ENCODE results near the gene ZAR1L.

Gene ZAR1L

GRCh38 chr13:32255724-32256109, 59.4 kb downstream of the ZAR1L start:
- ATAC-seq (no peak), DNase-seq (no peak)

DNA sequence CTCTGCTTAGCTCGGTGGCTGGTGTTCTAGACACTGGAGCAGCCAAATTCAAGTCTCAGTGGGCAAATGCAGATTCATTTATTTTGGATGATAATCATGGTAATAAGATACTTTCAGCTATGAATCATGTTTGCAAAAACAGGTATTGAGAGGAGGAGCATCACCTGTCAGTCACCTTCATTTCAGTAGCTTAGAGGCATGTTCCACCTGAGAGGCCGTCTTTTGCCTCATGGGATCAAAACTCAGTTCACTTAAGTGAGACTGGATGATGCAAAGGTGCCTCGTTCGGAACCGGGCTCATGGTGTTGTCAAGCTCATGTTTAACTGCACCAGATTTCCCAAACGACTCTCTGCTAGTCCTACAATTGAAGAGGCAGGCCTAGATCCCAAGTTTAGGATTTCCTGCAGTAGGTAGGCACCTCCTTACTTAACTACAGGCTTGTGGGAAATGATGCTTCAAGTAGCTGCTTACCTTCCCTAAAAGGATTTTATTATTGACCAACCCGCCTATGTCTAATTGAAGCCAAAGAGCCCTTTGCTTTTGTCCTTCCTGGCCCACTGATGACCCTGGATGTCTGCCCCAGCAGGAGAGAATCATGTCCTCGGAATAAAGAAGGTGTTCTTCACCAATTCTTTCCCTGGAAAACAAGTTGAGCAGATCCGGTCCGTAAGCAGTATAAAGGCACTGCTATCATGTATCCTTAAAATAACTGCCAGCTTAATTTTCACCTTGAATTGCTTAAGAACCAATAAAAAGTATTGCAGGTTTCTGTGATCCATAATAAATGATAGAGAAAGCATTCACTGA, 60.0 kb downstream of the ZAR1L start:
- DNase-seq (no peak), ATAC-seq (no peak)

- ATAC-seq: no peak
- DNase-seq: no peak
These were observed 60.7 kb downstream of the ZAR1L start for GRCh38 chr13:32254416-32254815.

- no peak for DNase-seq
- ATAC-seq: no peak
These were observed 61.2 kb downstream of the ZAR1L start for GRCh38 chr13:32253911-32254399.
